Astrocyte of the spinal cord (primary cell): Measurements from ENCODE around the gene DPH6.
A peak's percentile ranks its signal among the peaks of the same experiment; 100 is the strongest.

Source experiments
- DNase-seq: peaks from one replicate; pipeline ENCODE4 v3.0.0; 2011; ENCODE audit warnings: low read depth, low spot score
- H3K4me3 ChIP-seq: 2 replicates; pipeline ENCODE4 v1.5.1; 2011; ENCODE audit warnings: low read depth, mild to moderate bottlenecking, low read length, moderate library complexity
- in situ Hi-C: cut with HindIII; loops from 2 replicates; pipeline ENCODE4 v1.10.0; 2017; ENCODE audit warnings: low sequenced_read_pairs
- TF ChIP-seq, protein P1 (sequence below): IDR thresholded peaks from 2 replicates; pipeline ENCODE4 v1.5.1; 2012; ENCODE audit warnings: low read depth, mild to moderate bottlenecking, low read length, inconsistent platforms

The DPH6 gene

DNA sequence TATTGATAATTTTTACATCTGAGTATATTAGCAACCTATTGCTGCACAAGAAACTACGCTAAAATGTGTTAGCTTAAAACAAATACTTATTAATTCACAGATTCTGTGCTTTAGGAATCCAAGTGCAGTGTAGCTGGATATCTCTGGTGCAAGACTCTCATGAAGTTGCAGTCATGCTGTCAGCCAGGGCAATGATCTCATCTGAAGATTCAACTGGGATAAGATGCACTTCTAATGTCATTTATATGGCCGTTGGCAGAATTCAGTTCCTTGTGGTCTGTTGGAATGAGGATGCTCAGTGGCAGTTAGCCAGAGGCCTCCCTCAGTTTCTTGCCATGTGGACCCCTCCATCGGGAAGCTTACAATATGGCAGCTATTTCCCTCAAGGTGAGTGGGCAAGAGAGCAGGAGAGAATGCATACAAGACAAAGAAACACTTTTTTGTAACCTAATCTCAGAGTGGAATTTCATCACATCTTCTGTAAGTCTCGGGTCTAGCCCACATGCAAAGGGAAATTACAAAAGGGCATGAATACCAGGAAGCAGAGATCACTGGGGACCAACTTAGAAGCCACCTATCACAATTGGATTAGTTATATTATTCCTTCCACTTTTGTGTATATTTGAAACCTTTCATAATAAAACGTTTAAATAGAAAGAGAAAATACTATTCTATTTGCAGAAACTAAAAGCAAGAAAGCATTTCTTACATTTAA lies 61.6 kb downstream of the DPH6 start:
- TF ChIP-seq, protein P1, sequence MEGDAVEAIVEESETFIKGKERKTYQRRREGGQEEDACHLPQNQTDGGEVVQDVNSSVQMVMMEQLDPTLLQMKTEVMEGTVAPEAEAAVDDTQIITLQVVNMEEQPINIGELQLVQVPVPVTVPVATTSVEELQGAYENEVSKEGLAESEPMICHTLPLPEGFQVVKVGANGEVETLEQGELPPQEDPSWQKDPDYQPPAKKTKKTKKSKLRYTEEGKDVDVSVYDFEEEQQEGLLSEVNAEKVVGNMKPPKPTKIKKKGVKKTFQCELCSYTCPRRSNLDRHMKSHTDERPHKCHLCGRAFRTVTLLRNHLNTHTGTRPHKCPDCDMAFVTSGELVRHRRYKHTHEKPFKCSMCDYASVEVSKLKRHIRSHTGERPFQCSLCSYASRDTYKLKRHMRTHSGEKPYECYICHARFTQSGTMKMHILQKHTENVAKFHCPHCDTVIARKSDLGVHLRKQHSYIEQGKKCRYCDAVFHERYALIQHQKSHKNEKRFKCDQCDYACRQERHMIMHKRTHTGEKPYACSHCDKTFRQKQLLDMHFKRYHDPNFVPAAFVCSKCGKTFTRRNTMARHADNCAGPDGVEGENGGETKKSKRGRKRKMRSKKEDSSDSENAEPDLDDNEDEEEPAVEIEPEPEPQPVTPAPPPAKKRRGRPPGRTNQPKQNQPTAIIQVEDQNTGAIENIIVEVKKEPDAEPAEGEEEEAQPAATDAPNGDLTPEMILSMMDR, result no peak
- no peak for DNase-seq
- H3K4me3 ChIP-seq, result no peak overlapping the region
- in situ Hi-C loops, result no loop called here

DNA sequence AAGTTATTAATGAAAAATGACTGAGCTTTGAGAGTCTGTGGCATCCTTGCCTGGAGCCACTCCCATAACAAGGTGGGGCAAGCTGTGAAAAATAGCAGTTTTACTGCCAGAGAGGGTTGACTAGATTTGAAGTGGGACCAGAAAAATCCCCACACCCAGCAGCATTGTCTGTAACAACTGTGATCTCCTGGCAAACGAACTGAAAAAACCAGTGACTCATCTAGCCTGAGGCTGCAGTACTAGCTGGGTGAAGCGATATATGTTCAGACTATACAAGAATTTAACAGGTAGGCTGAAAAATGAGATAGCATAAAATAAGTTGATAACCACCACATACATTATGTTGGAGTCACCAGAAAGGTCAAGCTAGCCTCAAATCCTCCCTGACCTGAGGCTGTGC lies 64.0 kb downstream of the DPH6 start:
- in situ Hi-C loops, result no loop called here
- TF ChIP-seq, protein P1, result no peak

DNA sequence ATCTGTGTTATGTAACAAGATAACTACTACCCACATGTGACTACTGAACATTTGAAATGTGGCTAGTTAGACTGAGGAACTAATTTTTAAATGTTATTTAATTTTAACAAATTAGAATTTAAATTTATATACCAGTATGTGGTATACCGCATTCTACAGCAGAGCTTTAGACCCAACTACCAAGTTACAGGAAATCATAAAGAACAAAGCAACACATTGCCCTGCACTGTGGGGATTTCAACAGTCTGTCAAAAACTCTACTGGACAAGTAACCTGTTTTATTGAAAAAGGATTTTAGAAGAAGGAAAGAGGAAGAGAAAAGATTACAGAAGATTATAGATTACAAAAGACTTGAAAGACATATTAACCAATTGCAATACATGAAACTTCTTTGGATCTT lies 64.9 kb downstream of the DPH6 start:
- in situ Hi-C loops, result no loop called here
- H3K4me3 ChIP-seq, result no peak overlapping the region
- TF ChIP-seq, protein P1, result no peak
- no peak for DNase-seq

More for the DNA sequence above, 64.0 kb downstream of the DPH6 start:
- peak; percentile 76 for DNase-seq
- H3K4me3 ChIP-seq, result no peak overlapping the region

DNA sequence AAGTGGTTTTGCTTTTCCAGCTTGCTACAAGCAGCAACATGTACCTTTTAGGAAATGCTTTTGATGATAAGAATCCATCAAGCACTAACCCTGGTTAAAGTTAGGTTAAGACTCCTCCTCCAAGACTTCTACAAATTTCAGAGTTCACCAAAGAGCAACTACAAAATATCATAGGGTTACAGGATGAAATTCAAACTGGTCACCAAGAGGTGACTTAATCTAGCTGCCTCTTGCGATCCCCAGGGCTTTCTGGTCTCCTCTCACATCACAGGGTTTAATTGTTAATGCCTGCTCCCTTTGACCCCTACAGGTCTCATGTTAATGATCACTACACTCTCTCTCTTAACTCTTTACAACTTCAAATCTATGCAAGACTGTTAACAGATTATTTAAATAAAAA lies 66.5 kb downstream of the DPH6 start:
- in situ Hi-C loops, result no loop called here
- no peak for DNase-seq
- no peak overlapping the region for H3K4me3 ChIP-seq
- TF ChIP-seq, protein P1, result no peak

DNA sequence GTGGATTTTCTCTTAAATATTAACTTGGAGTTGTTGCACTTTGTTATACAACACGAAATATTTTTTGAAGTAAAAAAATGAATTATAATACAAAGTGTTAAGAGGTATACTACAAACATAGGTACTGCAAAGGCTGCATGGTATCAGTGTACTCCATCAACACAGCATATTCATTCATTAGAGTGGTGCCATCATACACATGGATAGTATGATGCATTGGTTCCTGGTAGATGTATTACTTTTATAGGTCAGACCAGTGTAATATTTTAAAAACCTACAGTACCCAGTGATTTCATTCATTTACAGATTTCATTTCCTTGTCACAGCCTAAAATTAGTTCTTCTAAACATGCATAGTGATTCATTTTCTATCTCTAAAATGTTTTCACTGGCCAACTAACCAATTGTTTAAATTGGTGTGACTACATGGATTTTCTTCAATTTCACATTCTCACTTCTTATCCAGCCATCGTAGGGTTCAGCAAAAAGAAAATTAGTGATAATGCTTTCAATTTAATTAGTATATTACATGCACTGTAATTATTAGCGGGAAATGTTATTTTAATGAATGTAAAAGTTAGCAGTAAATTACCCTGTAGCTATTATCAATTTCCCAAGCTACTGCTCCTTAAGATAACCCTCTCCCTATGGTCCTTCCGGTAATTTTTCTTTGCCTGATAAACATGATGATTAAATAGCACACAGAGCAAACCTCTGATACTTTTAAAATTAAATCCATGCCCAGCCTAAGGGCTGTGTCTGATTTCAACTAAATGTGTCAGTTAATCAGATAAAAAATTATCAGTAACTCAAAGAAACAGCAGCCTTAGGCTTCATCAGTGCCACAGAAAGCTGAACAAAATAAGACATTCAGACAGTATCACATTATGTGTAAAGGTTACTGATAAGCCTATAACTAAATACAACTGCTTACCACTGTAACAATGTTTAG lies 68.4 kb downstream of the DPH6 start:
- no peak overlapping the region for H3K4me3 ChIP-seq
- no peak for DNase-seq
- TF ChIP-seq, protein P1, result no peak
- in situ Hi-C loops, result no loop called here

DNA sequence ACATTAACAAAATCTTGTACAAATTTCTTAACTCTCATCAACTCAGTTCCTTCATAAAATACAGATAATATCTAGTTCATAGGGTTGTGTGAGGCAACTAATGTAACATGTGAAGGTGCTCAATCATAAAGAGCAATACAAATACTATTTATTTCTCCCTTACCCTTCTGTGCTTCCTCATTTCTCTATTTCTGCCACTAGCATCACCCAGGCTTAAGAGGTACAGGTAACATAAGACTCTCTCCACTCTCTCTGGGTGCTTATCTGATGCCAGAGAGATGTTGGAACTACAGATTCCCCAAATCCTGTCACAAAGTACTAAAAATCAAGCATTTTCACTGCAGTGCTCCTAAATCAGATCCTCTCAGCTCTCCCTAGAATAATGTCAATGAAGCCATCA lies 74.9 kb downstream of the DPH6 start:
- no peak overlapping the region for H3K4me3 ChIP-seq
- in situ Hi-C loops, result no loop called here
- TF ChIP-seq, protein P1, result no peak
- DNase-seq, result no peak
